Stimulated activated CD4-positive, alpha-beta T cell treated with anti-CD3 and anti-CD28 coated beads, Interleukin-15, amount 100 ng/mL, for 1 hour (primary cell): ENCODE measurements around the gene SVOP.
"Not testable (repeated sequence)": the region's sequence is repeated elsewhere in the genome, so short reads cannot be mapped to it uniquely, and the experiment has no call there.

ENCODE experiments used
- DNase-seq, 2 donors: peaks; one replicate each; pipeline ENCODE4 v3.0.0-alpha.2; 2020; ENCODE audit warnings: low read depth in 1 of 2, low spot score in 1 of 2

SVOP gene

DNA sequence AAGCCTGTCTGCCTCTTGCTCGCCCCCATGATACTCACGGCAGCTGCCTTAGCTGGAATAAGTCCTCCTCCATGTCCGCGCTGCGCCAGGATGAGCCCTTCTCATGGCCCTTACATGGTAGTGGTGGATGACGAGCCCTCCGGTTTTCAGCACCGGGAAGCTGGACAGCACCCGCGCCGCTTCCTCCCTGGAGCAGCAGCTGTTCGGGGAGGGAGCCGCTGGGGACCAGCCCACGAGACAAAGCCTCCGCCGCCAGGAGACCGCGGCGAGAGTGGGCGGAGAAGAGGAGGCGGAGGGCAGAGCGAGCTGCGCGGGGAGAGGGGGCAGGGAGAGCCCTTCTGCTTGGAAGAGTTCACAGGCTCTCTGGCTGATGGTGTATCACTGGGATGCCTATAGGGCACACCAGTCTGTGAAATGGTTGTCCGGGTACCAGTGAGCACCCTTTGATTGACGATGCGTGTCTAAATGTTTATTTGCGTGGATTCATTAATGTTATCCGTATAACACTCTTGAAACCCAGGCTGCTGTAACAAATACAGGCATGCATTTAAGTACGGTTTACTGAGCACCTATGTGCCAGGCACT, at the start of gene SVOP:
TSS of gene SVOP (minus strand) at position 273 of the 585 bp plus-strand sequence. CDS start at position 73, 200 bp downstream.
- peak in 1 of 2 donors; percentile 7 for DNase-seq

DNA sequence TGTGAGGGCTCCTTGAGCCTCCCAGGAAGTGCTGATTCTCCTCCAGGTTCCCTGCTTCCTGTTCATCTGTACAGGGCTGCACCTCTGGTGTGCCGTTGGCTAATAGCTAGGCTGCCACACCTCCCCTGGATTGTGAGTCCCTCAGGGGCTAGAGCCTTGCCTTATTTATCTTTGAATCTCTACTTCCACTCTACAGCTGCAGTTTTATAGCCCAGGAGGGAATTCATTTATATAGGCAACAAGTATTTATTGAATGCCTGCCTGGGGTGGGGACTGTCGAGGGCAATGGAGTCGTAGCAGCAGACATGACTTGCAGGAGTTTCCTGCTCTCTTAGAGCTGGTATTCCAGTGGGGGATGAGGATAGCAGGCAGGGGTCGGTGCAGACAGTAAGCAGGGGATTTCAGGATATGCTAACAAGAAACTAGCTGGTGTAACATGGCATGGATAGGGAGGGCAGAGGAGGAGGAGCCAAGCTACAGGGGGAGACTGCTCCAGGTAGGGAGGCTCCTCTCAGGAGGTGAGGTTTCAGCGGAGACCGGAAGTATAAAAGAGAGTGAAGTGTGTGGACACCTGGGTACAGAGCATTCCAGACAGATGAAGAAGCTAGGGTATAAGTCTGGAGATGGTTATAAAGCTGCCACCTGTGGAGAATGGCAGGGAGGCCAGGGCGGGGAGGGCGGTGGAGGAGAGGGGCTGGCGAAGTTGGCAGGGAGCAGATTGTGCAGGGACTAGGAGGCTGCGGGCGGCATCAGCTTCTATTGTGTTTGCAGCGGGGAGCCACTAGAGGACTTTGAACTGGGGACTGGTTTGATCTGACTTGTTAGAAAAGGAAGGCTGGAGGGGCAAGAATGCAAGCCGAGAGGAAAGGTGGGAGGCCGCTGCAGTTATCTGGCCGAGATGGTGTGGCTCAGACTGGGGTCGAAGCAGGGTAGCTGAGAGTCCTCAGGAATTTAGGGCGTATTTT, 48.7 kb upstream of the SVOP start:
- DNase-seq: no peak

- no peak for DNase-seq
Observed at GRCh38 chr12:109065853-109066193, 45.0 kb upstream of the SVOP start.

DNA sequence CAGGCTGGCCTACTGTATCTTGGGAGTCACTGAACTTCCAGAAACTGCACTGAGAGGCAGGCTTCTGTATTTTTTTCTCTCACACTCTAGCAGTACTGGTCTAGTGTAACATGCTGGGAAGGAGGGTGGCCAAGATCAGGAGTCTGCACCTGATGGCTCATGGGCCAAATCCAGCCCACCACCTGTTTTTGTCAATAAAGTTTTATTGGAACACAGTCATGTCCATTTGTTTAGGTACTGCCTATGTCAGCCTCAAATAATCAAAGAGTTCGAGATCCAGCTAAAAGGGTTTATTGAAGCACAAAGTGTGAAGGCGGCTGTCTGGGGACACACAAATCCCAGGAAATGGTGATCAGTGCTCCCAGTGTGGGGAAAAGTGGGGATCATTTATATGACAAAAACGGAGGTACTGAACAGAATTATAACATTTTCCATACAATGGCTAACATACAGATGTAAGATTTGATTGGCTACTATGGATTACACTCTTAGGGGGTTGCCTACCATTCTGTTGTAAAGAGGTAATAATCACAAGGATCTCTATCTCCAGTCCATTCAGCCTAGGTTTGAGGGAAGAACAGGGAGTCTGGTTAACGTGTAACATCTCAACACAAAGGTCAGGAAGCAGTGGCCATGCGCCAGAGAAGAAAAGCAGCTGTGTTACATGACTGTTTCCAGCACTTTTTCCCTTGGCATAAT, 44.4 kb upstream of the SVOP start:
- DNase-seq: no peak

GRCh38 chr12:109064143-109064542, 43.3 kb upstream of the SVOP start:
- DNase-seq: no peak

GRCh38 chr12:109058773-109059172, 37.9 kb upstream of the SVOP start:
- DNase-seq: no peak

DNA sequence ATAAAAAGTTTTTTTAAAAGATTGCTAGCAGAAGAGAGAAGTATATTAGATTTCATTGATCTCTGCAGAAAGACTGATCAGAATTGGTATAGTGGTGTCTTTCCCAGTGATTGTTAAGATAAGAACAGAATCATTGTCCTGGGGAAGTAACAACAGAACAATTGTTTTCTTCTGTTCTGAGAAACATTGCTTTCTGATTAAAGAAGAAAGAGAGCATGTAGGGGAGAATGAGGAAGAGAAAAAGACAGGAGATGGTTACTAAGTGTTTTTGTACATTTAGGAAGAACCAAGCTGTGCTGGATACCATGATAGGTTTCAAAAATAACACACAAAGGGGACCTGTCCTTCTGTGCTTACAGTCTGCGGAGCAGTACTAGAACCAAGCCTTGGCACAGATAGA, 36.5 kb upstream of the SVOP start:
- no peak for DNase-seq

DNA sequence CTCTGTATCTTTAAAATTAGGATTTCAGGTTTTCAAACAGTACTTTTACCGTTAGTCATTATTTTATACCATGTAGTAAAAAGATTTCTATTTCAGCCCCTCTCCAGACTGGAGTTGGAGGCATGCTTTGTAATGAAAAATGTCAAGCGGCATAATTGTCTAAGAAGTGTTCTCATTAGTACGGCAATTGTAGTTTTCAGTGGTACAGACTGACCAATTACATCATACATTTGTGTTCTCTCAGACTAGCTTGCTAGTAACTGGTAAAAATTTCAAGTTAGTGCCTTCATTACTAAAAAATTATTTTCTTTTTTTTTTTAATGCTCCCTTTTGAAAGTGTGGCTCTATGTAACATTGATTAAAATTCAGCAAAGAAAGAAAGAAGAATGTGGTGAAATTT, 36.0 kb upstream of the SVOP start:
- no peak for DNase-seq

DNA sequence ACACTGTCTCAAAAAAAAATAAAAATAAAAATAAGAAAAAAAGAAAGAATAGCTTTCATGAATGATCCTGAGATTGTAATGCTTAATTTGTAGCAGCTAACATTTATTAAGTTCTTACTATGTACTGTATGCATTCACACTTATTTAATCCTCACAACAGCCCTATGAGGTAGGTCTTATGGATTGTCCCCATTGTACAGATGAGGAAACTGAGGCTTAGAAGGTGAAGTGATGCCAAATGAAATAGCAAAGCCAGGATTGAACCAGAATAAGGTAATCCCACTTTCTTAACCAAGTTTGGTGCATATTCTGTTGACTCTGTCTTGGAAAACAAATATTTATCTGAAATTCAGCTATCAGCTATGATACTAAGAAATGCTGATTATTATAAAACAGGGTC, 33.7 kb upstream of the SVOP start:
- no peak for DNase-seq

DNA sequence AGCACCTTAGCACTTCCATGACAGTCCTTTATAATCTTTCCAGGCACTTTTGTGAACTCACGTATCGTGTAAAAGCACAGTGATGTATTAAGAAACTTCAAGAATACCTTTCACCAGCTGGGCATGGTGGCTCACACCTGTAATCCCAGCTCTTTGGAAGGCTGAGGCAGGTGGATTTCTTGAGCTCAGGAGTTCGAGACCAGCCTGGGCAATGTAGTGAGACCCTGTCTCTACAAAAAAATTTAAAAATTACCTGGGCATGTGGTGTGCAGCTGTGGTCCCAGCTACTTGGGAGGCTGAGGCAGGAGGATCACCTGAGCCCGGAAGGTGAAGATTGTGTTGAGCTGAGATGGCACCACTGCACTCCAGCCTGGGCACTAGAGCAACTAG, 33.3 kb upstream of the SVOP start:
- not testable (repeated sequence) for DNase-seq

DNA sequence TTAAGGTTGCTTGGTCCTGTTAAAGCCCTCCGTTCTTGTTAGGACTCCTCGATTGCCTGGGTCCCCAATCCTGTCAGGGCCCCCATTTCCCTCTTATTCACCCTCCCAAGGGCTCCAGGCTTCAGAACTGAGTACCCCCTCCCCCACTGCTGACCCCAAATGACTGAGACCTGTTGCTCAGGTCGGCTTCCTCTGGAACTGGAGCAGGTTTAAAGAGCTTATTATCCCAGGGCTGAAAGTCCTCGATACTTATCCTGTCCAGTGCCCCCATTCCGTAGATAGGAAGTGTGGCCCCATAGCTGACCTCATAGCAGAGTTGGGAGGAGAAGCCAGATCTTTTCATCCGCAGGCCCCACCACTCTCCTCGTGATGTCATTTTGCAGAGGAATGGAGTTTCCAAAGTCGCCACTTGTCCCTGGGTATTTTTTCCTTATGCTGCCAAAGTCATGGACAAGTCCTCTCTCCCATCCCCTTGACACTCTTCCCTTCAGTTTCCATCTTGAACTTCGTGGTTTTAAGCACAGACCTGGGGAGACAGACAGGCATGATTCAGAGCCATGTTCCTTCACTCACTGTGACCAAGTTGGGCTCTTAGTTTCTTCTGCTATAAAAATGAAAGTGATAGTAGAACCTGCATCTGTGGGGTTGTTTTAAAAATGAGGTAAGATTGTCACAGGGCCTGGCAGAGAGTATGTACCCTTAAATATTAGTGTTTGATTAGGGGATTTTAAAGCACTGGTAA, 32.7 kb upstream of the SVOP start:
- DNase-seq: no peak

GRCh38 chr12:109052414-109053323, 31.8 kb upstream of the SVOP start, which contains the start of gene USP30:
USP30 (plus strand) TSS chr12:109052576; CDS start chr12:109052679, 103 bp downstream.
- DNase-seq: peak; percentile 67 to 75

DNA sequence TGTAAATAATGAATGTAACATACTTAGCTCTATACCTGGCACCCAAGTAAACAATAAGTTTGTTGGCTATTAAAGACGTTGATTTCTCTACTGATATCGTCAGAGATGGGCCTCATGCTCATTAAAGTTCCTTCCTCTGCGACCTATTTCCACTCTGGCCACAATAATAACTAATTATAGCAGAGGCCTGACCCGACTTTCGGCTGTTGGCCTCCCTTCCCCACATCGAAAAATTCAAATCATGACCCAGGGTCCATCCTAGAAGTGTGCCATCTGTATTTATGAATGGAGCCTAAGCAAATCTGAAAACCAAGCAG, 31.2 kb upstream of the SVOP start:
- no peak for DNase-seq

- DNase-seq: not testable (repeated sequence)
Observed at GRCh38 chr12:109049794-109050193, 28.9 kb upstream of the SVOP start.

DNA sequence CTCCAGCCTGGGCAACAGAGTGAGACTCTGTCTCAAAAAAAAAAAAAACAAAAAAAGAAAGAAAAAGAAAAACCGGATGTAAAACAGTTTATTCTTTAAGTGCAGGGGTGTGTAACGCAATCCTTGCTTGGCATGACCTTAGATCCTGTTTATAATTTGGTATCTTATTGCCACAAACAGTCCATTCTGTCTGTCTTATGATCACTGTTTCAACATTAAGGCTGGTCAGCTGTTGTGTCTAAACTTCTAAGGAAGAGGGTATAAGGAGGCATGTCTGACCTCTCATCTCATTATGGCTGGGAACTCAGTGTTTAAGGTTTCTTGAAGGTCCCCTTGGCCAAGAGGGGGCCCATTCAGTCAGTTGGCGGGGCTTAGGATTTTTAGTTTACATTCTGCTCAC, 27.8 kb upstream of the SVOP start:
- not testable (repeated sequence) for DNase-seq

GRCh38 chr12:109047081-109047805, 26.4 kb upstream of the SVOP start:
- DNase-seq: no peak

- DNase-seq: no peak
Observed at GRCh38 chr12:109044241-109044640, 23.4 kb upstream of the SVOP start.

DNA sequence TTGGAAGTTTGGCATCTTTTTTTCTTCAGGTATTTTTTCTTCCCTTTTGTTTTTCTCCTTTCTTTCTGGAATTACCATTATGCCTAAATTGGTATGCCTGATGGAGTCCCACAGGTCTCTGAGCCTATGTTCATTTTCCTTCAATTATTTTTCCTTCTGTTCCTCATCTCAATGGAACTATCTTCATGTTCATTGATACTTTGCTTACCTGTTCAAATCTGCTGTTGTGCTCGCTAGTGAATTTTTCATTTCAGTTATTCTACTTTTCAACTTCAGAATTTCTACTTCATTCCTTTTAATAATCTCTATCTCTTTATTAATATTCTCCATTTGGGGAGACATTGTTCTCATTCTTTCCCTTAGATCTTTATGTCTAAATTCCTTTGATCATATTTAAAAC, 16.1 kb upstream of the SVOP start:
- no peak for DNase-seq
